Ishikawa (cell line): ENCODE results near the gene ANXA6.

Experiments
- EGR1 ChIP-seq: IDR thresholded peaks from 2 replicates; pipeline ENCODE4 v1.6.1; 2012
- EP300 ChIP-seq: IDR thresholded peaks from 2 replicates; pipeline ENCODE4 v1.6.1; 2012; ENCODE audit warnings: borderline replicate concordance
- RAD21 ChIP-seq: IDR thresholded peaks from 2 replicates; pipeline ENCODE4 v1.6.1; 2012; ENCODE audit warnings: low read depth
- TAF1 ChIP-seq: IDR thresholded peaks from 2 replicates; pipeline ENCODE4 v1.6.1; 2012; ENCODE audit warnings: low read depth, mild to moderate bottlenecking
- TEAD4 ChIP-seq: IDR thresholded peaks from 2 replicates; pipeline ENCODE4 v1.6.1; 2012
- YY1 ChIP-seq: IDR thresholded peaks from 2 replicates; pipeline ENCODE4 v1.6.1; 2012; ENCODE audit warnings: low read depth
- TF ChIP-seq, protein P1 (sequence below): IDR thresholded peaks from 2 replicates; pipeline ENCODE4 v1.6.1; 2012; ENCODE audit warnings: low read depth, mild to moderate bottlenecking
- TF ChIP-seq, protein P2 (sequence below): IDR thresholded peaks from 2 replicates; pipeline ENCODE4 v1.6.1; 2012

DNA sequence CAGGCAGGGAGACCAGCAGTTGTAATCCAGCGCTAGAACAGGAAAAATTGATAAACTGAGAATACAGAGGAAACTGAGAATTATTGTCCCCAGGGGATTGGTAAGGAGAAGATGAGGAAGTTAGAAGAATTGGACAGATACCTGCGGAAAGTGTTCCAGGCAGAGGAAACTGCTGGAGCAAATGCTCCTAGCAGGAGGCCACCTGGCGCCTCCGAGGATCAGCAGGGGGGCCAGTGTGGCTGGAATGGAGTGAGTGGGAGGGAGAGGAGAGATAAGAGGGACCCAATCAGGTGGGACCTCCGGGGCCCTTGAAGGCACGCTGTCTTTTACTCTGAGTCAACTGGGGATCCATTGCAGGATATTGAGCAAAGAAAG is 695 bp upstream of the ANXA6 start:
- TF ChIP-seq RAD21 (no peak), TAF1 (no peak), TEAD4 (no peak), YY1 (no peak), EGR1 (peak; percentile 27; the same call in 1 of the 2 replicates), EP300 (no peak)
- TF ChIP-seq, protein P1, sequence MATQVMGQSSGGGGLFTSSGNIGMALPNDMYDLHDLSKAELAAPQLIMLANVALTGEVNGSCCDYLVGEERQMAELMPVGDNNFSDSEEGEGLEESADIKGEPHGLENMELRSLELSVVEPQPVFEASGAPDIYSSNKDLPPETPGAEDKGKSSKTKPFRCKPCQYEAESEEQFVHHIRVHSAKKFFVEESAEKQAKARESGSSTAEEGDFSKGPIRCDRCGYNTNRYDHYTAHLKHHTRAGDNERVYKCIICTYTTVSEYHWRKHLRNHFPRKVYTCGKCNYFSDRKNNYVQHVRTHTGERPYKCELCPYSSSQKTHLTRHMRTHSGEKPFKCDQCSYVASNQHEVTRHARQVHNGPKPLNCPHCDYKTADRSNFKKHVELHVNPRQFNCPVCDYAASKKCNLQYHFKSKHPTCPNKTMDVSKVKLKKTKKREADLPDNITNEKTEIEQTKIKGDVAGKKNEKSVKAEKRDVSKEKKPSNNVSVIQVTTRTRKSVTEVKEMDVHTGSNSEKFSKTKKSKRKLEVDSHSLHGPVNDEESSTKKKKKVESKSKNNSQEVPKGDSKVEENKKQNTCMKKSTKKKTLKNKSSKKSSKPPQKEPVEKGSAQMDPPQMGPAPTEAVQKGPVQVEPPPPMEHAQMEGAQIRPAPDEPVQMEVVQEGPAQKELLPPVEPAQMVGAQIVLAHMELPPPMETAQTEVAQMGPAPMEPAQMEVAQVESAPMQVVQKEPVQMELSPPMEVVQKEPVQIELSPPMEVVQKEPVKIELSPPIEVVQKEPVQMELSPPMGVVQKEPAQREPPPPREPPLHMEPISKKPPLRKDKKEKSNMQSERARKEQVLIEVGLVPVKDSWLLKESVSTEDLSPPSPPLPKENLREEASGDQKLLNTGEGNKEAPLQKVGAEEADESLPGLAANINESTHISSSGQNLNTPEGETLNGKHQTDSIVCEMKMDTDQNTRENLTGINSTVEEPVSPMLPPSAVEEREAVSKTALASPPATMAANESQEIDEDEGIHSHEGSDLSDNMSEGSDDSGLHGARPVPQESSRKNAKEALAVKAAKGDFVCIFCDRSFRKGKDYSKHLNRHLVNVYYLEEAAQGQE = no peak
- TF ChIP-seq, protein P2, sequence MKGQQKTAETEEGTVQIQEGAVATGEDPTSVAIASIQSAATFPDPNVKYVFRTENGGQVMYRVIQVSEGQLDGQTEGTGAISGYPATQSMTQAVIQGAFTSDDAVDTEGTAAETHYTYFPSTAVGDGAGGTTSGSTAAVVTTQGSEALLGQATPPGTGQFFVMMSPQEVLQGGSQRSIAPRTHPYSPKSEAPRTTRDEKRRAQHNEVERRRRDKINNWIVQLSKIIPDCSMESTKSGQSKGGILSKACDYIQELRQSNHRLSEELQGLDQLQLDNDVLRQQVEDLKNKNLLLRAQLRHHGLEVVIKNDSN = no peak
